Measurements from ENCODE around the gene SLC12A7. TPM values are rescaled to one million over a fixed set of nuclear protein-coding genes. Genes with fewer than 3 reads are reported as not detected.

SLC12A7 gene
- total RNA-seq, 1 experiment from 2014 or later = 30.8 TPM

GRCh38 chr5:1014346-1014745 is 97.5 kb downstream of the SLC12A7 start:
- Histone ChIP-seq H3T11ph (ENCODE audit: low read length) (no peak overlapping the region), H4K8ac (replicated peaks; ENCODE audit: insufficient read length, low read depth, low read length) (no peak overlapping the region), H3K4me1 (ENCODE audit: insufficient read depth, low read length) (no peaks in the 10 kb centered on the region), H2AK5ac (ENCODE audit: insufficient read length, low read length) (no peak overlapping the region), H3K79me2 (ENCODE audit: insufficient read depth, low read length) (no peaks in the 10 kb centered on the region), H3K56ac (ENCODE audit: insufficient read length, low read depth, low read length) (no peak overlapping the region), H3K27me3 (ENCODE audit: insufficient read depth, low read length) (peaks cover 5% of the 10 kb centered on the region; the same call in 1 of the 2 replicates), H4K20me1 (ENCODE audit: control insufficient read depth, insufficient read depth, insufficient read length) (no peaks in the 10 kb centered on the region), H3K14ac (ENCODE audit: insufficient read depth, low read length) (no peak overlapping the region), H2BK5ac (ENCODE audit: insufficient read length, low read length) (no peak overlapping the region), H2BK12ac (ENCODE audit: insufficient read length, low read depth, low read length) (no peak overlapping the region), H2AFZ (ENCODE audit: low read length) (no peak overlapping the region), H3K23me2 (ENCODE audit: insufficient read length, low read depth, low read length, poor library complexity, severe bottlenecking) (peaks cover under 1% of the 10 kb centered on the region), H4K91ac (ENCODE audit: insufficient read length, low read depth, low read length) (no peak overlapping the region), H3K9me3 (ENCODE audit: control insufficient read depth, low read depth, low read length) (no peaks in the 10 kb centered on the region), H3K4me2 (ENCODE audit: insufficient read depth, insufficient read length, low read length) (no peak overlapping the region), H3K4ac (ENCODE audit: low read depth, low read length) (no peak overlapping the region), H3K23ac (ENCODE audit: insufficient read length, low read depth, low read length) (no peak overlapping the region), H2BK120ac (ENCODE audit: low read depth, low read length, poor library complexity, severe bottlenecking) (no peak overlapping the region), H3K9ac (ENCODE audit: extremely low read depth, insufficient read length, low read length) (no peak overlapping the region), H3K27ac (ENCODE audit: insufficient read length, low read depth, low read length) (no peak overlapping the region), H3K79me1 (ENCODE audit: insufficient read depth, low read depth, low read length, poor library complexity, severe bottlenecking) (no peaks in the 10 kb centered on the region), H2BK20ac (ENCODE audit: low read depth, low read length, poor library complexity, severe bottlenecking) (no peak overlapping the region), H4K5ac (ENCODE audit: insufficient read length, low read depth, low read length) (no peak overlapping the region), H3K18ac (ENCODE audit: insufficient read length, low read depth, low read length) (no peak overlapping the region), H2BK15ac (ENCODE audit: low read depth, low read length) (no peak overlapping the region)
- H3K4me1 Mint-ChIP-seq = peaks cover 19 to 20% of the 10 kb centered on the region in 2 experiments
- DNase-seq = no peak
- H3K4me3 Mint-ChIP-seq = no peak overlapping the region
- no peaks in the 10 kb centered on the region; a peak in 1 of 5 replicates for H3K9me3 Mint-ChIP-seq
- H3K36me3 Mint-ChIP-seq (ENCODE audit: insufficient read depth in 1 of 3, low read depth in 3 of 3) = no peaks in the 10 kb centered on the region
- TF ChIP-seq CTCF (conservative IDR thresholded peaks at IDR 0.05) = no peak
- no peak overlapping the region for H3K27ac Mint-ChIP-seq
- WGBS (ENCODE audit: extremely low coverage, insufficient read length, low lambda C conversion rate) = no CpG with 5 or more reads among the region's 14 CpGs
- peaks cover 21% of the 10 kb centered on the region for H3K27me3 Mint-ChIP-seq (ENCODE audit: low read depth)

Measured in H9 (cell line).